Measurements from ENCODE around the gene CERK.

Gene CERK

GRCh38 chr22:46737976-46738646 lies at the start of gene CERK:
CERK (minus strand) TSS chr22:46738252; CDS start chr22:46738148, 104 bp downstream.
- no peak for TF ChIP-seq CTCF (IDR thresholded peaks at IDR 0.05)

GRCh38 chr22:46783721-46784120 lies 45.7 kb upstream of the CERK start:
- TF ChIP-seq CTCF (IDR thresholded peaks at IDR 0.05), result no peak

- TF ChIP-seq CTCF (IDR thresholded peaks at IDR 0.05), result no peak
These were observed 43.2 kb upstream of the CERK start for GRCh38 chr22:46781291-46781690.

- no peak for TF ChIP-seq CTCF (IDR thresholded peaks at IDR 0.05)
These were observed 42.4 kb upstream of the CERK start for GRCh38 chr22:46780453-46780852.

- no peak for TF ChIP-seq CTCF (IDR thresholded peaks at IDR 0.05)
These were observed 41.6 kb upstream of the CERK start for GRCh38 chr22:46779651-46780050.

- TF ChIP-seq CTCF (IDR thresholded peaks at IDR 0.05), result no peak
These were observed 41.0 kb upstream of the CERK start for GRCh38 chr22:46779023-46779422.

GRCh38 chr22:46777609-46777970 lies 39.5 kb upstream of the CERK start:
- TF ChIP-seq CTCF (IDR thresholded peaks at IDR 0.05), result no peak
